Large intestine (tissue), 3 donors: ENCODE results near the gene WWOX. TPM values are rescaled to one million over a fixed set of nuclear protein-coding genes. Genes with fewer than 3 reads are reported as not detected.

Experiments used
- DNase-seq, 2 donors: peaks; one replicate each; pipeline versions ENCODE4 v3.0.0 to v3.0.0-alpha.2; 2013
- H3K27ac ChIP-seq: one replicate; pipeline ENCODE4 v1.5.1; 2013; ENCODE audit warnings: low read length
- H3K27me3 ChIP-seq: 2 replicates; pipeline ENCODE4 v1.6.1; 2013; ENCODE audit warnings: low read length; ENCODE audit not compliant: control insufficient read depth, insufficient read depth
- H3K36me3 ChIP-seq: 2 replicates; pipeline ENCODE4 v1.6.1; 2013; ENCODE audit warnings: low read length; ENCODE audit not compliant: control insufficient read depth, insufficient read depth
- H3K4me1 ChIP-seq: one replicate; pipeline ENCODE4 v1.6.1; 2013; ENCODE audit warnings: low read length; ENCODE audit not compliant: control insufficient read depth, insufficient read depth
- H3K4me3 ChIP-seq: one replicate; pipeline ENCODE4 v1.5.1; 2013; ENCODE audit warnings: low read length
- H3K9me3 ChIP-seq: one replicate; pipeline ENCODE4 v1.6.1; 2013; ENCODE audit warnings: mild to moderate bottlenecking, low read depth, low read length, moderate library complexity; ENCODE audit not compliant: control insufficient read depth
- WGBS: methylation state at CpG from one replicate; pipeline ENCODE4 v1.1.5; 2013; ENCODE audit warnings: low lambda C conversion rate; ENCODE audit not compliant: insufficient coverage; 5-methylcytosine and 5-hydroxymethylcytosine counted together
- polyA plus RNA-seq: library from polyadenylated mRNA; unstranded; fragments of 120-200 nt; gene quantifications from one replicate; pipeline ENCODE4 v1.2.1, GENCODE V29; 2013

Gene WWOX
- polyA plus RNA-seq, 1 donor, result 16.2 TPM

GRCh38 chr16:79124016-79124756 is 1024.7 kb downstream of the WWOX start:
- Histone ChIP-seq H3K9me3 (no peaks in the 10 kb centered on the region), H3K4me1 (no peaks in the 10 kb centered on the region), H3K4me3 (no peak overlapping the region), H3K36me3 (no peaks in the 10 kb centered on the region), H3K27me3 (no peaks in the 10 kb centered on the region), H3K27ac (no peak overlapping the region)
- DNase-seq, result no peak
- WGBS, result 88% methylated on average over 1 of the region's 18 CpGs

GRCh38 chr16:79127766-79128165 is 1028.3 kb downstream of the WWOX start:
- no peak for DNase-seq
- Histone ChIP-seq H3K27ac (no peak overlapping the region), H3K36me3 (no peaks in the 10 kb centered on the region), H3K9me3 (no peaks in the 10 kb centered on the region), H3K27me3 (no peaks in the 10 kb centered on the region), H3K4me3 (no peak overlapping the region), H3K4me1 (no peaks in the 10 kb centered on the region)
- WGBS, result no CpG with 5 or more reads among the region's 1 CpG

GRCh38 chr16:79128706-79129105 is 1029.3 kb downstream of the WWOX start:
- Histone ChIP-seq H3K27ac (no peak overlapping the region), H3K4me3 (no peak overlapping the region), H3K9me3 (no peaks in the 10 kb centered on the region), H3K36me3 (no peaks in the 10 kb centered on the region), H3K27me3 (no peaks in the 10 kb centered on the region), H3K4me1 (peaks cover under 1% of the 10 kb centered on the region)
- WGBS, result no CpG with 5 or more reads among the region's 5 CpGs
- no peak for DNase-seq

- no peak overlapping the region for H3K27ac ChIP-seq
- WGBS, result no CpG with 5 or more reads among the region's 7 CpGs
These were observed 1031.2 kb downstream of the WWOX start for GRCh38 chr16:79130616-79131015.

GRCh38 chr16:79131321-79132075 is 1032.0 kb downstream of the WWOX start:
- Histone ChIP-seq H3K9me3 (no peaks in the 10 kb centered on the region), H3K36me3 (no peaks in the 10 kb centered on the region), H3K4me3 (no peak overlapping the region), H3K27ac (no peak overlapping the region), H3K27me3 (no peaks in the 10 kb centered on the region), H3K4me1 (peaks cover 11% of the 10 kb centered on the region)
- DNase-seq, result no peak
- WGBS, result 100% methylated on average over 1 of the region's 6 CpGs

More at GRCh38 chr16:79130616-79131015, 1031.2 kb downstream of the WWOX start:
- no peak overlapping the region for H3K4me3 ChIP-seq
- peaks cover 11% of the 10 kb centered on the region for H3K4me1 ChIP-seq
- H3K9me3 ChIP-seq, result no peaks in the 10 kb centered on the region
- no peak for DNase-seq
- no peaks in the 10 kb centered on the region for H3K36me3 ChIP-seq
- no peaks in the 10 kb centered on the region for H3K27me3 ChIP-seq

- Histone ChIP-seq H3K4me3 (no peak overlapping the region), H3K27me3 (no peaks in the 10 kb centered on the region), H3K27ac (no peak overlapping the region), H3K4me1 (peaks cover 11% of the 10 kb centered on the region), H3K9me3 (no peaks in the 10 kb centered on the region), H3K36me3 (no peaks in the 10 kb centered on the region)
- 83% methylated on average over 1 of the region's 3 CpGs for WGBS
- no peak for DNase-seq
These were observed 1033.2 kb downstream of the WWOX start for GRCh38 chr16:79132701-79133100.

- H3K4me1 ChIP-seq, result peaks cover 11% of the 10 kb centered on the region
- WGBS, result no CpG with 5 or more reads among the region's 5 CpGs
- peak; percentile 36 to 70 for DNase-seq
- no peaks in the 10 kb centered on the region for H3K9me3 ChIP-seq
- H3K4me3 ChIP-seq, result no peak overlapping the region
- peak overlapping the region; percentile 35 for H3K27ac ChIP-seq
- no peaks in the 10 kb centered on the region for H3K36me3 ChIP-seq
- no peaks in the 10 kb centered on the region for H3K27me3 ChIP-seq
These were observed 1034.8 kb downstream of the WWOX start for GRCh38 chr16:79134300-79134699.

GRCh38 chr16:79136955-79137354 is 1037.5 kb downstream of the WWOX start:
- no peak overlapping the region for H3K27ac ChIP-seq
- WGBS, result 0% methylated on average over 1 of the region's 7 CpGs
- no peak overlapping the region for H3K4me3 ChIP-seq
- H3K27me3 ChIP-seq, result no peaks in the 10 kb centered on the region
- no peaks in the 10 kb centered on the region for H3K36me3 ChIP-seq
- H3K4me1 ChIP-seq, result peaks cover 11% of the 10 kb centered on the region
- no peaks in the 10 kb centered on the region for H3K9me3 ChIP-seq
- DNase-seq, result no peak

- DNase-seq, result no peak
These were observed 1038.0 kb downstream of the WWOX start for GRCh38 chr16:79137426-79137939.

GRCh38 chr16:79139799-79140198 is 1040.3 kb downstream of the WWOX start:
- Histone ChIP-seq H3K27me3 (no peaks in the 10 kb centered on the region), H3K4me1 (no peaks in the 10 kb centered on the region), H3K9me3 (no peaks in the 10 kb centered on the region), H3K27ac (no peak overlapping the region), H3K4me3 (no peak overlapping the region), H3K36me3 (no peaks in the 10 kb centered on the region)
- no peak for DNase-seq
- 100% methylated on average over 1 of the region's 7 CpGs for WGBS

More at GRCh38 chr16:79137426-79137939, 1038.0 kb downstream of the WWOX start:
- Histone ChIP-seq H3K4me1 (peaks cover 11% of the 10 kb centered on the region), H3K27me3 (no peaks in the 10 kb centered on the region), H3K36me3 (no peaks in the 10 kb centered on the region), H3K9me3 (no peaks in the 10 kb centered on the region), H3K4me3 (no peak overlapping the region), H3K27ac (no peak overlapping the region)
- WGBS, result 80% methylated on average over 1 of the region's 6 CpGs
